ENCODE measurements around the gene PTPN14.

Gene PTPN14

DNA sequence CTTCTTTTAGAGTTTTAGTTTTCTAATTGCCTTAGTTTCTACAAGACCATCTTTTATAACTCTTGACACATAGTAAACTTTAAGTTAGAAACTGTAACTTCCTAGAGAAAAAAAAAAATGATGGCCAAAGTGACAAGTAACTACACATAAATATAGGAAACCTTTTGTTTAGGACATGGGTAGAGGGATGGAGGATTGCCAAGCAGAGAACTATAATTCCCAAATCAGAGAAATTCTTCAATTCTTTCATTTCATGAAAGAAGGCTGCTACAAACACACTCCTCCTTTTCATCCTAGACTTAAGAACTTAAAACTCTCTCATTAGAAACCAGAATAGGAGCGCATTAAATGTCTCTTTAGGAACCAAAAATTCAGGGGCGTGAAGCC is 125.0 kb downstream of the PTPN14 start:
- no peak for DNase-seq (ENCODE audit: low read depth)

DNA sequence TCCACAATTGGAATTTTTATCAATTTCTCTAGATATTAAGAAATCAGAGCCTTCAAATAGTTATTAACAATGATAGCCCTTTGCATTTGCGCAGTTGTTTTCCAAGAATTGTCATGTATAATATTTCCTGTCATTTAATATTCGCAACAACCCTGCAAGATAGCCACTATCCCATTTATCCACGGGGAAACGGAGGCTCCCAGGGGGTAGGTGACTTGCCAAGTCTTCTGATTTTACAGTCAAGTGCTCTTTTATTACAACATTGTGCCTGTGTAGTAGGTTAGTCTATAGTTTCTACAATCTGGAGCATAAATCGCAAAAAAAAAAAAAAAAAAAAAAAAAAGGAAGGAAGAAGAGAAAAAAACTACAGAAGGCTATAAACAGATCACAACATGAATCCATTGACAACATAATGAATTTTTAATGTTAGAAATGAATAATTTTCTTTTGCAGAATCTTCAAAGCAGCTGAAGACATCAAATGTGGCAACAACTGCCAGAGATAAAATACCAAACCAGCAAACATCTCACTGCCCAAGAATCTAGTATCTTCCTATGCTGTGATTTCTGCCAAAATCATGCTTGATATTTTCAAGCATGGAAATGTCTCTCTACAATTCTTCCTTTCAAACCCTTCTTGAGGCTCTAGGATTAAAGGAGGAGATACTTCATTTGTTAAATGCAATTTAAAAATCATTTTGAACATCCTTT is 125.5 kb downstream of the PTPN14 start:
- DNase-seq (ENCODE audit: low read depth) = peak; percentile 51

DNA sequence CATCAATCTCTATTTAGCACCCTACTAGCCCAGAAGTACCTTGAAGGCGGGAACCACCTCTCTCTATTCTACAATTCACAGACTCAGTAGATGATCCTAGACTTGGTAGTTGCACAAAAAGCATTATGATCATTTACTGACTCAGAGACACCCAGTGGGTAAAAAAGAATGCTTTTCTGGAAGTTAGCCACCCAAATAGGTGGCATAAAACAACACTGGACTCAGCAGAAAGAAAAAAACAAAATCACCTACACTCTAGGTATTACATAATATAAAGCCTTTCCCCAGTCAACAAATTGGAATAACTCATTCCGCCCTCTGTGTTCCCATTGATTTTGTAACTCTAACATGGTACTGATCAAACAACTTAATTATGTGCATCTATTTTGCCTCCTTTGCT is 126.3 kb downstream of the PTPN14 start:
- no peak for DNase-seq (ENCODE audit: low read depth)

DNA sequence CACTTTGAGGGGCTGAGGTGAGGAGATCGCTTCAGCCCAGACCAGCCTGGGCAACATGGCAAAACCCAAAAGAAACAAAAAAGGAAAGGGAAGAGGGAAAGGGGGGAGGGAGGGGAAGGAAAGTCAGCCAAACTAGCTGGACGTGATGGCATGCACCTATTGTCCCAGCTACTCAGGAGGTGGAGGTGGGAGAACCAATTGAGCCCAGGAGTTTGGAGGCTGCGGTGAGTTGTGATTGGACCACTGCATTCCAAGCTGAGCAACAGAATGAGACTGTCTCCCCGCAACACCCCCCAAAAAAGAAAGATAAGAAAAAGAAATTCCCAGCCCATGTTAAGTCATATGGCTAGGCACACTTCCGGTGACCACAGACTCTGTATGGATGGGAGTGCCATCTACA is 128.4 kb downstream of the PTPN14 start:
- DNase-seq (ENCODE audit: low read depth) = no peak

DNA sequence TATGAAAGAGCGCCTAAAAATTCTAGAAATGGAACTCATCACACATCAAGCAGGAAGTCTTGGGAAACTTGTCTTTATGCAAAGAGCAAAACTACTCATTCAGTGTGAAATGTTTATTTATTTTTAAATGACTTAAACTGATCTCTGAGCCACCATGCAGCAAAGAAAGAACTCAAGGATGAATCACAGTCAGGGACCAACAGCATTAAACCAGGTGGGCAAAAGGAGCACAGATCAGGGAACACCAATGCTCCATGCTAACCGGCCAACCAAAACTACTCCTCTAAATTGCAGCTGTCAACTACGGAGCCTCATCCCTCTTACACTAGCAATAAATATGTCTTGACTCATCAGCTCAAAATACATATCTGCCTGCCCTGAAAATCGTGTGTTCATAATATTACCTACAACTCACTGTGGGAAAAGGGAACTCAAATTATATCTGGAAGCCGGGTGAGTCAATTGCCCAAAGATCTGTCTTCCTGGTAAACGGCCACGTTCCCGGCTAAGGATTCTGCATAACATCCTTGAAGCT is 129.2 kb downstream of the PTPN14 start:
- peak; percentile 91 for DNase-seq (ENCODE audit: low read depth)

DNA sequence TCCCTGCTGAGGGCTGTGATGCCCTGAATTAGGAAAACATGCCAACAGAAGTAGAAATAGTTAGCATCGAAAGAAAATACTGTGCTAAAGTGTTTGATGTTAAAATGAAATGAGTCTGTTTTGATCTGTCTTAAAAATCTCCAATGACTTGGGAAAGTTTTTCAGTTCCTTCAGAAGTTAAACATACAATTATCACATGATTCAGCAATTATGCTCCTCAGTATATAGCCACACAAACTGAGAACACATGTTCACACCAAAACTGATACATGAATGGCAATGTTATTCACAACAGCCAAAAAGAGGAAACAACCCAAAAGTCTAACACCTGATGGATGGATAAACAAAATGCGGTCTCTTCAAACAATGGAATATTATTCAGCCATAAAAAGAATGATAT is 130.6 kb downstream of the PTPN14 start:
- DNase-seq (ENCODE audit: low read depth) = no peak

DNA sequence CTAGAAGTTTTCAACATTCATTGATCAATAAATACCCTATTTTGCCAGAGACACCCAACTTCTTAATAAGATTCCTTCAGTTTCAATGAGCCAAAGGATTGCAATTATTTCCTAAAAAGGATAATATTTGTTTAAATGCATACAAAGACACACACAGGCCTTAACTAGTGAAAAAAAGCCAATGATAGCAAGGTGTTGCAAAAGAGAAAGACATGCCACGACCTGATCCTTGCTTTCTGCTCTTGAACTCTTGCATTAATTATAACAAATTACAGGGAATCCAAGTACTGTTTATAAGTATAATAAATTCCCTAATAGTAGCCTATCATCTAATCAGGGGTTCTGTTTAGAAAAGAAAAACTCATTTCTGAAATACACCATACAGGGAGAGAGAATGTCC is 131.1 kb downstream of the PTPN14 start:
- DNase-seq (ENCODE audit: low read depth) = no peak

DNA sequence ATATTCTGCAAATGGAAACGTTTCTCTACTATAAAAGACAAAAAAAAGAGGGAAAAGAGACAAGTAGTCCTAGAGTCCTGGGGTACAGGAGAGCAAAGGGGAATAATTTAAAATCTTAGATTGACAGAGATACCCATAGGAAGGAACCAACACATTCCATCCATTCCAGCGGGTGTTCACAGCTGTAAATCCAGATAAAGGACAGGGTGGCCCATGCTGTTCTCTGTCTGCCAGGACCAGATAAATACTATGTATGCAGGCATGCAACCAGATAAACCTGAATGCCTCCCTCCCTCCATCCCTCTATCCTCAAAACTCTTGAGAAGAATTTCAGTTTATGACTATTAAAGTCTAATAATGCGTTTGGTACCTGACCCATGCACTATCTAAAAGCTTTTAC is 131.8 kb downstream of the PTPN14 start:
- no peak for DNase-seq (ENCODE audit: low read depth)

DNA sequence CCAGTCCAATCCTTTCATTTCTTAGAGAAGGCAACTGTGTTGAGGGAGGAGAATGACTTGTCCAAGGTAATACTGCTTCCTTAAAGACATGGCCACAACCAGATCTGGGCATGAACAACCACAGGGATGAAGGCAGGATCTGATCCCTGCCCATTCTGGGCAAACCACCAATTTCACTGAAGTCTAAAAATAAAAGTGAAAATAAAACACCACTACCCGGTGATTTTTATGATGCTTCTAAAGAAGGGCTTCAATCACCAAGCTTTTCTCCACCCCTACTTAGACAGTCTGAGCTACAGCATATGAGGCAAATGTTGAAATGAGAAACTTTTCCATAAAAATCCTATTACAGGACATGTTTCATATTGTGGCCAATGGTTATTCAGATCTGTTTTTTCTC is 133.0 kb downstream of the PTPN14 start:
- DNase-seq (ENCODE audit: low read depth) = no peak

DNA sequence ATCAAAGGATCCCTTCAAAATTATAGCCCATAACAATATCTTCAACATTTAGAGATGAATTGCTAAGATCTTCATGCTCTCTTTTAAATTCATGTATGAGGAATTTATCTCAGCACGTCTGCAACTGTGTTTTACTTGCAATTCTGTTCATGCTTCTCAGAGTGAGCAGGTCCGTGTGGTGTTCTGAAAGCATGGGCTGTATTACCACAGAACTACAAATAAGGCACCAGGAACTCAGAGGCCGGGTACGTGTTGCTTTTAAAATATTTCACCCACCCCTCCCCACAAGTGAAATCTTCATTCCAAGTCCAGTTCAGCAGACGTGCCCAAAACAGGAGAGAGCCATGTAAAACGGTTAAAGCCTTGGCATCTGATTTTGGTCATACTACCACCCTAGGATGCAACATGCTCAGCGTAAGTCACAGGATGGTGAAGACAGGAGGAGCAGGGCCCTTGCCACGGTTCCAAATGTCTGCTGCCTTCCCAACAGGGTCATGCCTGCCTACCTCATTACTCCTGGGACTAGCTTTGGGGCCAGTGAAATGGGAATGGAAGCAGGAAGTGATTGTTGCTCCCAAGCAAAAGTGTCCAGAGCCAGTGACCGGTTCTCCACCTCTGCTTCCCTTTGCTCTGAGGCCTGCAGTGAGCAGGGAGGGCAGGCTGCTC is 133.7 kb downstream of the PTPN14 start:
- DNase-seq (ENCODE audit: low read depth) = no peak

DNA sequence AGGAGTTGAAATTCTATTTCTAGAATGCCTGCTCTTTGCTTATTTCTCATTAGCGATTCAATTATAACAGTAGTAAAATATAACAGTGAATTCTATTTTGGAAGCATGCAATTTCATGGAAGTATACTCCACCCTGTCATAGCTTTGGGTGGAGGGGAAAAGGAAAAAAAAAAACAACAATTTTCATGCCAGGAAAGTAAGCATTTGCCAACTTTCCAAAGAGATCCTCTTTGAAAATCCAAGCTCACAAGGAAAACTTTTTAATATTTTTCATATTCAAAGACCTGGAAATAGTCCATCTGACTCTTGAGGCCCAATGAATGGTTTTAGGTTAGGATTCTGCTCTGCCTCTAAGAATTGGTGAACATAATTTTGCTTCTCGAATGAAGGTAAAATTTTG is 134.5 kb downstream of the PTPN14 start:
- no peak for DNase-seq (ENCODE audit: low read depth)

DNA sequence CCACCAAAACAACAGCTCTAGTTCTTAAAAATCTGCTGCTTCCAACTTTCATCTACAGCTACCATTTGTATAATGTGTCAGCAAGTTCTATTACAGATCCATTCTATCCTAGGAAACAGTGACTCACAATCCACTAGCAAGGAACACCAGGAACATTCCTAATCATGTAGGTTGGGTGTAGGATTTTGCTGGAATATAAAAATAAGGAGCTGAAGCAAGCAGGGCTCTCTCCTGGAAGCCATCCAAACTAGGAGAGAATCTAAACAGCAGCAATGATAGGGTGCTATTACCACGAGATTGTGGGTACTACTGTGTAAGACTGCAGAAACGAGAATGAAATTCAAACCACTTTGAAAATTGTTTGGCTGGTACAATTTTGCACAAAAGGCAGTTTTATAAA is 135.0 kb downstream of the PTPN14 start:
- DNase-seq (ENCODE audit: low read depth) = peak; percentile 65

DNA sequence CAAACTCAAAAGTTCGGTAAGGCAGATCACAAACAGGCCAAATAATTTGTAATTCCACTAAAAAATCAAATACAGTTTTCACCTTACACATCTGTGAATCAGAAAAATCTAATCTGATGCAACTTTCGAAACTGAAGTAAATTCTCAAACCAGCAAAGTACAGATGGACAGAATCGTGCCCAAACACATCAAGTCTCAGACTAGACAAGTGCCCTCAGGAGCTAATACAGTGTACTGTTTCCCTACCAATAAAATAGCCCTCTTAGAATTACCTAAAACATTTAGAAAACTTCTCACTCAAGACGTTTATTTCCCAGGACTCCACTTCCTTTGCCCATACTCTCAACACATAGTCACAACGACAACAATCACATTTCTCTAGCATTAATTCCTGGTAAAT is 136.3 kb downstream of the PTPN14 start:
- no peak for DNase-seq (ENCODE audit: low read depth)

DNA sequence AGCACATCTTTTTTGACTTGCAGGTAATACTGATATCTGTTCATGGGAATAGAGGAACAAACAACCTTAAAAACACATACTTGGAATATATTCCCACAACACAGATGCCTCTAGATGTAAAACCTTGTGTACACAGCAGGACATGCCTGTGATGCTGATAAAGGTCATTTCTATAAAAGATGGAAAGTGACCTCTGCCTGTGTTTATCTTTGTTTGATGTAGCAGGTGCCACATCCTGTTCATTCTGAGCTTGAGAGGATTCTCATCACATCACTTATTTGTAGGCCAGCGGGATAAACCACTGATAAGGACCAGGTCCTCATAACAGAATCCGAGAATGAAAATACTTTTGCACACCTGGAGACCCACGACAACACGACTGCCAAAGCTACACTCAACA is 136.7 kb downstream of the PTPN14 start:
- no peak for DNase-seq (ENCODE audit: low read depth)

DNA sequence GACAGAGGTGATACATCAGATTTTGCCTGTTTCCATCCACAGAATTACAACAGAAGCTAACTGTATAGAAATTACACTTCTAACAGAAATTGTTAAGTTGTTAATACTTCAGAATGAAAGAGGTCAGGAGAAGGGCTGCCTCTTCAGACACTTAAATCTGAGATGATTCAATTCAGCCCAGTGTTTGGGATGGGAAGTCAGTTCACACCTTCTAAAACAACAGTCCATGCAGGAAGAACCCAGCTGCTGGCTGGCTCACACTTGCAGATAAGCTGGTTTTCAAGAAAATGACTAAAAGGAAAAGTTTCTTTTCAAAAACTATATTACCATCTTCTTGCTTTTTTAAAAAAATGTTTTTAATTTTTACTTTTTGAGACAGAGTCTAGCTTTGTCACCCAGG is 138.1 kb downstream of the PTPN14 start:
- no peak for DNase-seq (ENCODE audit: low read depth)

DNA sequence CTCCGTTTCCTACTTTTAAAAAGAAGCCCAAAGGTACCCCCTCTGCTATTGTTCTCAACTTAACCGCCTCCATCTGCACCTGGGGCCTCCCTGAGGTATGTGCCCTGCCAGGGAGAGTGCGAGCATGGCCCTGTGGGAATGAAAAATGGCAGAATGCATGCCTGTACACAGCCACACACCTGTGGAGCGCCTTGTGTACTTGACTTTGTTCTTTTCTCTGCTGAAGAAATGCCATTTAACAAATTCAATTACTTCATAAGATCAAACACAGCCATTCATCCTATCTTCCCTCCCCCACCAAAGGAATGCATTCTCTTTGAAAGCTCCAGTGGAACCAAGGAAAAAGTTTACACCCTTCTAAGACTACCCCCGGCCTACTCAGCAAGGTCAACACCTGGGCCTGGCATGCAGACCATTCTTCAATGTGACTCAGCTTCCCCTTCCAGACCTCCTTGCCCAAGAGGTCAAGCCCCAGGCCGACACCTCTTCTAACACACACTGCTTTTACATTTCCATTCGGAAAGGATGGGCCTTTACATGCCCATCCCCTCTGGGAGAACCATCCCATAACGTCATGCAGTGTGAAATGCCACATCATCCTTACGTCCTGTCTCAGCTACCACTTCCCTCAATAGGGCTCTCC is 146.7 kb downstream of the PTPN14 start:
- peak; percentile 87 for DNase-seq (ENCODE audit: low read depth)

DNA sequence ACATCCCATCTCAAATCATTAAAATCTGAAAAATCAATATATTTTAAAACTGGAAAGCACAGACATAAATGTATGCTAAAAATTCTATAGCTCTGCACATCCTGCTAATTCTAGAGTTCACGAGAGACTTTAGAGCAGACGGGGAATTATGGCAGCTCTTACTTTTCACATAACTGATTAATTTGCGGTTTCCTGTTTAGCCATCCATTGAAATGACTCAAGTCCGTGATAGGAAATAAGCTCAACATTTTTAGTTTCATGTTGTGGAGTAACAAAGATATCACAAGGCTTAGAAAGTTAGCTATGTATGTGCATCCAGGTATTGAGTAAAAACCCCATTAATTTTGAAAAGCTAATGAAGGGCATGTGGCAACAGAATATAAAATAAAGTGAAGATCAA is 147.2 kb downstream of the PTPN14 start:
- peak; percentile 91 for DNase-seq (ENCODE audit: low read depth)

DNA sequence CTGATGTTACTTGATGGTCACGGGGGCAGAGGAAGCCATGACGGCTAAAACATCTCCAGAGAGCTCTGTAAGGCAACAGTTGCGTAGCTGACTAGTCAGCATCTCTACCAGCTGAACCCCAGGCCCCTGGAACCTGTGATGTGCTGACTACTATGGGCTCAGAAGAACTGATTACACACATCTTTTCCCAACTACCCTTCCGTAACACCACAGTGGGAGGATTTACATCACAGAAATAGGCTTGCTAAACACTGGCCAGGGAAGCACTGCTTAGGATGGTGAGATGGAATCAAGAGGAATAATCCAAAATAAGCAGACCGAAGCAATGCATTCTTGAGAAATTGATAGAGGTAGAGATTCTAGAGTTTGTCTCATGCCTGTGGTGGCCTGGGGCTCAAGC is 148.0 kb downstream of the PTPN14 start:
- peak; percentile 69 for DNase-seq (ENCODE audit: low read depth)

DNA sequence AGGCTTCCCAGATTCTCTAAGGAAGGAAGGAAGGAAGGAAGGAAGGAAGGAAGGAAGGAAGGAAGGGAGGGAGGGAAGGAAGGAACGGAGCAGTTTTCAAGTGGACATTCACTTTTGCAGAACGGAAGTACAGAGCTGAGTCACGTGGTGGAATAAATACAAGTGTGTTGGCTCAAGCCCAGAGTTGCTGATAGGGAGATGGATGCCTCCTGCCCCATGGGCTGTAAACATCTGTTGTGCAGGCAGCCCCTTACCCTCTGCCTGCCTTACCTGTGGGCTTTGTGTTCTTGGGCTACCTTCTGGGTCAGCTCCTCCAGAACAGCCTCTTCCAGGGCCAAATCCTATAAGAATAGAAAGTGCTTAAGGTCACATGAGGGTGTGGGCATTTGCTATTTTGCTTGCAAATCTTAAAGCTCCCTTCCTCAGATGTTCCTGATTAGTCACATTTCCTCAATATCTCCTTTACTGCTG is 148.8 kb downstream of the PTPN14 start:
- DNase-seq (ENCODE audit: low read depth) = peak; percentile 66

DNA sequence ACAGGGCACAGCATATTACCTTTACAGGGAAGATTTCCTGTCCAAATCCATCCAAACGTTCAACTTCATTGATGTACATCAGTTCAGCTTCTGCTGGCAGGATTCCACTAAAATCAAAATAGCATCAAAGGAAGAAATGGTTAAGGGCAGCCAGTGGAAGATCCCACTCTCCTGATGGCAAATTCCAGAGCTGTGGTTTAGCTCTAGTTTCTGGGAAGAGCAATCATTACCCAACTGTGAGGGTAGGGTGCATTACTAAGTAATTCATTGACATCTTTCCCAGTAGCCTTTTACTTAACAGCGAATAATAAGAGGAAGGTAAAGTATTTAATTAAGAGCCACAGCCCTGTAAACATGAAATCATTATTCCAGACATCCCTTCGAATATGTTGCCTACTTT is 149.7 kb downstream of the PTPN14 start:
- DNase-seq (ENCODE audit: low read depth) = peak; percentile 53

DNA sequence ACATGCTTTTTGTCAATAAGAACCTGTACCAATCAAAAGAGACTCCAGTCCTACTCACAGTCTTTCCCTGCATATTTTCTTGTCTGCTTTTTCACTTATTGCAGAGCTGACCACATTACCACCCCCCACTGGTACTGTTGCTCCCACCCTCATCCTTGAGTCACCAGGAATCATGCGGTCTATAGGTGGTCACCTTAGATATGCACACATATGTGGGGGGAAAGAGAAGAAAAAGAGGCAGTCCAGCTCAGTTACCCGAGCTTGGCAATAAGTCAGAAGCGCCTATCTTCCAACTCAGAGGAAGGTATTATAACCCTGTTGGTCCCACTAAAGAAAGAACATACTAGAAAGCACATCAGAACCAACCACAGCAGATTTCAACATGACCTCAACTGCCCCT is 151.3 kb downstream of the PTPN14 start:
- peak; percentile 77 for DNase-seq (ENCODE audit: low read depth)

DNA sequence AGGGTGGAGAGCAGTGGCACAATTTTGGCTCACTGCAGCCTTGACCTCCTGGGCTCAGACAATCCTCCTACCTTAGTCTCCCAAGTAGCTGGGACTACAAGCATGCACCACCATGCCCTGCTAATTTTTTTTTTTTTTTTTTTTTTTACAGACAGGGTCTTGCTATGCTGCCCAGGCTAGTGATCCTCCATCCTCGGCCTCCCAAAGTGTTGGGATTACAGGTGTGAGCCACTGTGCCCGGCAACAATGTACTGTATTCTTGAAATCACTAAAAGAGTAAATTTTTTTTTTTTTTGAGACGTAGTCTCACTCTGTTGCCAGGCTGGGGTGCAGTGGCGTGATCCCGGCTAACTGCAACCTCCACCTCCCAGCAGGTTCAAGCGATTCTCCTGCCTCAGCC is 152.9 kb downstream of the PTPN14 start:
- no peak for DNase-seq (ENCODE audit: low read depth)

DNA sequence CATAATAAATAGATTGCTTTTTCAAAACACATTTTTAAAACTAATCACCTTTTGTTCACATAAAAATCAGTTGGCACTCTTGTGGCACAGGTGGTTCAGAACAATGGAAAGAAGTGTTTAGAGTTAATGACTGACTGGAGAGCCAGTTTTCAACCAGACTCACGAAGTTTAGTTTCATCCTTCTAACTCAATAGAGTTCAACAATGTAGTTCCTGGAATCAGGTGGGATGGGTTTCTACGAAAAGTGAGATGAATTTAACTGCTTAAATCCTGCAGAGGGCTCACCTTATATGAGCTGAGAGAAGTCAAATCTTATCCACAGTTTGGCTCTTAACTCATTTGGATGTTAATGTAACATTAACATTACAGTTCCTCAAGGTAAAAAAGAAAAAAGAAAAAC is 153.9 kb downstream of the PTPN14 start:
- no peak for DNase-seq (ENCODE audit: low read depth)

Measured in iris pigment epithelial cell (primary cell).